Activated CD4-positive, alpha-beta T cell treated with anti-CD3 and anti-CD28 coated beads for 36 hours (primary cell): ENCODE results near the gene YTHDC1. TPM values are rescaled to one million over a fixed set of nuclear protein-coding genes. Genes with fewer than 3 reads are reported as not detected.

ENCODE experiments used
- ATAC-seq: fragments of 200-7000 bp; cut with Tn5 transposase; one replicate; pipeline ENCODE4 v1.10.0; 2021; ENCODE audit warnings: mild to moderate bottlenecking, moderate library complexity
- CTCF ChIA-PET: fragments of 350-600 bp; sonication (Branson Sonifier 250); formaldehyde crosslinking; loops from one replicate; lab custom pipeline; 2021; ENCODE audit warnings: antibody characterized with exemption; lab: Charles Lee
- POLR2A ChIA-PET: fragments of 350-600 bp; sonication (Branson Sonifier 250); formaldehyde crosslinking; loops from one replicate; lab custom pipeline; 2021; ENCODE audit warnings: antibody characterized with exemption, inconsistent platforms; lab: Charles Lee
- DNase-seq: peaks from one replicate; pipeline ENCODE4 v3.0.0-alpha.2; 2020
- H3K27ac Mint-ChIP-seq: one replicate; pipeline ENCODE4 v1.8.0; 2021; ENCODE audit warnings: mixed read lengths
- H3K27me3 Mint-ChIP-seq: one replicate; pipeline ENCODE4 v1.8.0; 2021; ENCODE audit warnings: mixed read lengths
- H3K36me3 Mint-ChIP-seq: one replicate; pipeline ENCODE4 v1.8.0; 2021; ENCODE audit warnings: low read depth, mixed read lengths
- H3K4me1 Mint-ChIP-seq: one replicate; pipeline ENCODE4 v1.8.0; 2021; ENCODE audit warnings: mixed read lengths
- H3K4me3 Mint-ChIP-seq: one replicate; pipeline ENCODE4 v1.8.0; 2021; ENCODE audit warnings: mild to moderate bottlenecking, moderate library complexity, mixed read lengths
- H3K9me3 Mint-ChIP-seq: one replicate; pipeline ENCODE4 v1.8.0; 2021; ENCODE audit warnings: low read depth, mixed read lengths
- intact Hi-C, 2 experiments: fragments of 100-400 bp; cut with DNase I in 1 of 2; cut with micrococcal nuclease in 1 of 2; formaldehyde crosslinking; loops; one replicate each; pipeline versions ENCODE4 v1.14.2 to v1.15.1; 2022 to 2024; cut with DNase I, micrococcal nuclease
- total RNA-seq, 2 experiments: library from RNA; stranded (reverse); gene quantifications; one replicate each; pipeline ENCODE4 v1.2.3, GENCODE V29; 2021

YTHDC1 gene
- total RNA-seq, 2 experiments from 2014 or later = 78.5 to 83.0 TPM

- Mint-ChIP-seq H3K4me1 (peaks cover 4% of the 10 kb centered on the region), H3K27ac (no peak overlapping the region), H3K9me3 (no peaks in the 10 kb centered on the region), H3K27me3 (peaks cover 8% of the 10 kb centered on the region), H3K4me3 (no peak overlapping the region), H3K36me3 (no peaks in the 10 kb centered on the region)
- ATAC-seq (peak; percentile 69), DNase-seq (peak; percentile 22)
- intact Hi-C loops = loop anchor here (1.0 to 5.0 kb wide), 3 partner anchors 104 to 900 kb away; no protein-coding TSS in a partner anchor
- CTCF ChIA-PET = interaction anchor here (0.7 to 2.5 kb wide), 23 partner anchors 9 to 898 kb away, joined by 3 to 37 read pairs (median 4); no protein-coding TSS in a partner anchor
- POLR2A ChIA-PET = no interaction called here
Observed at GRCh38 chr4:68271851-68272357, 78.0 kb downstream of the YTHDC1 start.

- no peak overlapping the region for H3K4me3 Mint-ChIP-seq
- POLR2A ChIA-PET = no interaction called here
- CTCF ChIA-PET = interaction anchor here (1.4 to 1.6 kb wide), 2 partner anchors 18 to 109 kb away, joined by 4 to 5 read pairs; no protein-coding TSS in a partner anchor
- ATAC-seq (peak; percentile 53), DNase-seq (no peak)
- no peak overlapping the region for H3K27ac Mint-ChIP-seq
- H3K4me1 Mint-ChIP-seq = peaks cover 4% of the 10 kb centered on the region
- H3K36me3 Mint-ChIP-seq = no peaks in the 10 kb centered on the region
- H3K27me3 Mint-ChIP-seq = peaks cover 6% of the 10 kb centered on the region
- peaks cover 1% of the 10 kb centered on the region for H3K9me3 Mint-ChIP-seq
- intact Hi-C loops = no loop called here
Observed at GRCh38 chr4:68267433-68267944, 82.4 kb downstream of the YTHDC1 start.

GRCh38 chr4:68264875-68265565 lies 84.9 kb downstream of the YTHDC1 start:
- intact Hi-C loops = no loop called here

More at GRCh38 chr4:68264875-68265565, 84.9 kb downstream of the YTHDC1 start:
- ChIA-PET POLR2A (no interaction called here), CTCF (interaction anchor here (0.9 kb wide), 1 partner anchor 110 kb away, joined by 5 read pairs; no protein-coding TSS in a partner anchor)
- peaks cover 1% of the 10 kb centered on the region for H3K9me3 Mint-ChIP-seq
- H3K4me3 Mint-ChIP-seq = no peak overlapping the region
- ATAC-seq = no peak
- no peaks in the 10 kb centered on the region for H3K36me3 Mint-ChIP-seq
- DNase-seq = no peak
- H3K27me3 Mint-ChIP-seq = no peaks in the 10 kb centered on the region
- H3K27ac Mint-ChIP-seq = no peak overlapping the region
- peaks cover 4% of the 10 kb centered on the region for H3K4me1 Mint-ChIP-seq

Other genes starting within 250 kb of the YTHDC1 start
- not detected for gene TMPRSS11F, start 220.2 kb downstream of the YTHDC1 start, total RNA-seq
- not detected for gene TMPRSS11B, start 104.4 kb downstream of the YTHDC1 start, total RNA-seq
- gene TMPRSS11E, start 97.4 kb upstream of the YTHDC1 start, total RNA-seq = under 1 TPM in 1 of 2 experiments, not detected in 1; 0.07 TPM
- gene UGT2B17, start 226.2 kb upstream of the YTHDC1 start, total RNA-seq = not detected